ENCODE data around the gene TECPR2.

TECPR2 gene

DNA sequence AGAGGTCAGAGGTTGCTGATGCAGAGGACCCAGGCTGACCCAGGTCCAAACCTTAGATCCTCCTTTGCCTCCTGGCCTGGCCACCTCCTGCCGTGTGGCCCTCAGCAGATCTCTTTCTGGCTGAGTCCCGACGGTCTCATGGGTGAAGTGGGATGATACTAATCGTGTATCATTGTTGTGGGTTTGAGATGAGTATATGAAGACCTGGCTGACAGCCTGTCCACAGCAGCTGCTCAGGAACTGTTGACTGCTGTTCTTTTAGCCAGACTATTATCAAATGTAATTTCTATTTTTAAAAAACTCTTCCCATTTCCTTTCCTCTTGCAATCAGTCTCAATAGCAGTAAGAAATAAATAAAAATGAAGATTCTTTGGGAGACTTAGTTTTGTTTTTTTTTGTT is 101.3 kb downstream of the TECPR2 start:
- DNase-seq (ENCODE audit: low read depth in 2 of 3, low spot score in 2 of 3), result no peak

DNA sequence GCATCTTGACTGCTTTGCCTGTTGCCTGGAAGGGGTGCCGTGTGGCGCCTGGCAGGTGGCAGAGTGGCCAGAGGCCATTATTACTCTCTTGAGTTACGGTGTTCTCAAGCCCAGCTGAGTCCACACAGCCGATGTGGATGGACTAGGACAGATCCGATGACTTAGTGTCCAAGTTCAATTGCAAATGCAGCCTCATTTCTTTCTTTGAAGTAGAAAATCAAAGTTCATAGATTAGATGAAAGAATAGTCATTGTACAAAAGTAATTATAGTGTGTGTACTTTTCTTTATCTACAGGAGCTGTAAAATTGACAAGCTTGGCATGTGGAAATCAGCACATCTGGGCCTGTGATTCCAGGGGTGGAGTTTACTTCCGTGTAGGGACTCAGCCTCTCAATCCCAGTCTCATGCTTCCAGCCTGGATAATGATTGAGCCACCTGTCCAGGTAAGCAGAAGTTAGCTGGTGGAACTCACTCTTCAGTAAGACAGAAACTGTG is 102.2 kb downstream of the TECPR2 start:
- no peak for DNase-seq (ENCODE audit: low read depth in 2 of 3, low spot score in 2 of 3)

DNA sequence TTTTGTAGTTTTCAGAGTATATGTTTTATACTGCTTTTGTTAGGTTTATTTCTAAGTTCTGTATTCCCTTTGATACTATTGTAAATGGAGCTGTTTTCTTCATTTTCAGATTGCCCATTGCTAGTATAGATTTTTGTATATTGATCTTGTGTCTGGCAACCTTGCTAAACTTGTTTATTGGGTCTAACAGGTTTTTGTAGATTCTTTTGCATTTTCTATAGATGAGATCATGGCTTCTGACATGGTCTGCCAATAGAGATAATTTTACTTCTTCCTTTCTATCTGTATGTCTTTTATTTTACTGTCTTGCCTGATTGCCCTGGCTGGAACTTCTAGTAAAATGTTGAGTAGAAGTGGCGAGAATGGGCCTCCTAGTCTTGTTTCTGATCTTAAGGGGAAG is 106.5 kb downstream of the TECPR2 start:
- no peak for DNase-seq (ENCODE audit: low read depth in 2 of 3, low spot score in 2 of 3)

DNA sequence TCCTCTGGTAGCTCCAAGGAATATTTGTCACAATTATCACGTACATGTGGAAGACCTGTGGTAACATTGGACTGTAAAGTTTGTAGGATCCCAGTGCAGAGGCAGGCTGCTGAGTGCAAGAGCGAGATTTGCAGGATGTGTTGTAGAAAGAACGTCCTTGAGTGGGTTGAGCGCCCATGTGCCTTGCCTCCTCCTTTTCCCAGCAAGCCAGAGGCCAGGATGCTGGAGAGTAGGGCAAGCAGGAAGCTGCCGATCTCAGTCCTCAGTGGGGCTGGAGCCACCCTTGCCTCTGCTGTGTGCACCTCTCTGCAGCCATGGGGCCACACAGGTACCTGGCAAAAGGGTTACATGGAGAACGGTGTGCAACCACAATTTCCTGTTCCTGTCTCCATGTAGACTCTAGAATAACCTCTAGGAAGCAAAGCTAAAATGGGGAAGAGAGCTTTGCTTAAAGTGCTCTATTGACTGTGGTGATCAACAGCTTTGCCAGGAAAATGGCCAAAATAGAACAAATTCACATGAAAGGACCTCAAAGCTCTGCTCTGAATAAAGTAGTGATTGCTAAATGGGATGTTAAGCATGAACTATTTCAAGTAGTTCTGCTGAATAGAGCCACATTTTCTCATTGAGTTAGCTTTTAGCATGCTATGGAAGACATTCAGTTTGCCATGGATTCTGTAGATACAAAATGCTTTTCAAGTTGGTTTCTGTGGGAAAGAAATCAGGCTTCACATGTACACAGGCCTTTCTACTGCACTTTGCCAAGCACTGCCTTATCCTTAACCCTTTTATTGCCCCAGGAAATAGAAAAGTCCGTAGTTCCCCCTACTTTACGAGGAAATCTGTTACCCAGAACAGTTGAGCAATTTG is 109.4 kb downstream of the TECPR2 start:
- DNase-seq (ENCODE audit: low read depth in 2 of 3, low spot score in 2 of 3), result no peak

DNA sequence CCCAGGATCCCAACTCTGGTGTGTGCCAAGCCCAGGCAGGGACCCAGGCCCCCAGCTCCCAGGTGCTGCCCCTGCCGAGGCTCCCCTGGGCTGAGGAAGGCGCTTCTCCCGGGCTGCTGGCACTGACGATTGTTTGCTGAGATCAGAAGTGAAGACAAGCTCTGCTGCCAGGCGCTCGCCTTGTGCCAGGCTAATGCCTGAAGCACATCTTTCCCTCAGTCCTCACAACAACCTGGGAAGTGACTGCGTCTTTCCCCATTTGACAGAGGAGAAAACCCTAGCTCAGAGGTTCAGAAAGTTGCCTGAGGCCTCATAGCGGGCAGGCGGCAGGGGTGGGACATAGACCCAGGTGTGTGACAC is 110.0 kb downstream of the TECPR2 start:
- DNase-seq (ENCODE audit: low read depth in 2 of 3, low spot score in 2 of 3), result no peak

DNA sequence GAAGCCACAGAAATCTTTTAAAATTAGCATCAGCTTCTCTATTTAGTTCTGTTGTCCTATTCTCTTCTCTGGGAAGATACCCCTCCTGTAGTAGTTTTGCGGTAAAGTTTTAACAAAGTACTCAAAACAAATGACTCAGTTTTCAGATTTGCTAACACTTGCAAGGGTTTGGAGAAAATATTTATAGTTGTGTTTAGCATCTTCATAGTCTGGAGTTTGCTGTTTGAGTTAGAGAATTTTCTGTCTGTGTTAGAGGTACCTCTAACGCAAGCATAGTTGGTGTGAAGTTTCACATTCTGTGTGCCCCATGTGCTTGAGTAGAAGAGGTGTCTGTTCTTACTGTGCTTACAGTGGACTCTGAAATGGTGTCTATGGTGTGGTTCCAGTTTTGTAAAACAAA is 110.8 kb downstream of the TECPR2 start:
- no peak for DNase-seq (ENCODE audit: low read depth in 2 of 3, low spot score in 2 of 3)

DNA sequence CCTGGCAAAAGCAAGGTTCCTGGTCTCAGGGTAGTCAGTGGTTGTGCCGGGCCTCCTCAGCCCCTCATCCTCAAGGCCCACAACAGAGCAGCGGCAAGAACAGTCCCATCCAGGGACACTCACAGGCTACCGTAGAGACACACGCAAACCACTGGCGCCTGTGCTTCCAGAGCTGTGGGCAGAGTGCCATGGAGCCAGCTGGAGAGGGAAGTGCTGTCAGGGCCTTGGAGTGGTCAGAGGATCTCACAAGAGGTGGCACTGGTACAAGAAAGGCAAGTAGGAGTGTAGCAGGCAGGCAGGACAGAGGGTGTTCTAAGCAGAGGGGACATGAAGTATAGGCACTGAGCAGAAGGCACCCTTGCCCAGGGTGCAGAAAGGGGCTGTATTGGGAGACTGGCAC is 112.2 kb downstream of the TECPR2 start:
- DNase-seq (ENCODE audit: low read depth in 2 of 3, low spot score in 2 of 3), result no peak

DNA sequence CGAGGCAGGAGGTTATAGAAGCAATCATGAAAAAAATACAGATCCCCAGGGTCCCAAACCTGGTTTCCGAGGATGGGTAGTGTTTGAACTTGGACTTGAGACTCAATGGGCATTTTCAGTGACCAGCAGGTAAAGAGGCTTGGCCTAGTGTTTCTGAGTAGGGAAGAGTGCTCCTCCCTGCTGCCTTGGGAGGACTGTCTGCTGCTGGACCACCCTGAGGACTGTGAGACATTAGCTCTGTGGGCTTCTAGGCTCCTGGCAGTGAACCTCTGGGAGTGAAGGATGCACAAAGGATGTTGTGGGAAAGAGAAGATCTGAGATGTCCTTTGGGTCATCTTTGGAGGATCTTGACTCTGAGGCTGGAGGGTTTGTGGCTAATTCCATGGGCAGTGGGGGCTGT is 116.4 kb downstream of the TECPR2 start:
- no peak for DNase-seq (ENCODE audit: low read depth in 2 of 3, low spot score in 2 of 3)

DNA sequence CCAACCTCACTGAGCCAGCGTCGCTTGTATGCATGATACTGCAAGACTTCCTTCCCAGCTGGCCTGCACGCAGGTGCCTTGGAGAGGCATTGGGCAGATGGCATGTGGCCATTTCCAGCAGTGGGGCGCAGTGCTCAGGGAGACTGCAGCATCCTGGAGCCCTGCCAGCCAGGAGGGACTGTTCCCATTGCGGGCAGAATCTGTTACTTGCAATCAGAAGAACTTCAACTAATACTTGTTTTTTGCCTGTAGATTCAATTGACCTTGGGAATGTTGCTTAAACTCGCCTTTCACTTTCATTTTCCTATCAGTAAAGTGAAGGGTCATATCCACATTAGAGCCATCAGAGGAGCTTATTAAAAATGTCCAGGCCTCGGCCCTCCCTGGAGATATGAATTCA is 117.0 kb downstream of the TECPR2 start:
- no peak for DNase-seq (ENCODE audit: low read depth in 2 of 3, low spot score in 2 of 3)

DNA sequence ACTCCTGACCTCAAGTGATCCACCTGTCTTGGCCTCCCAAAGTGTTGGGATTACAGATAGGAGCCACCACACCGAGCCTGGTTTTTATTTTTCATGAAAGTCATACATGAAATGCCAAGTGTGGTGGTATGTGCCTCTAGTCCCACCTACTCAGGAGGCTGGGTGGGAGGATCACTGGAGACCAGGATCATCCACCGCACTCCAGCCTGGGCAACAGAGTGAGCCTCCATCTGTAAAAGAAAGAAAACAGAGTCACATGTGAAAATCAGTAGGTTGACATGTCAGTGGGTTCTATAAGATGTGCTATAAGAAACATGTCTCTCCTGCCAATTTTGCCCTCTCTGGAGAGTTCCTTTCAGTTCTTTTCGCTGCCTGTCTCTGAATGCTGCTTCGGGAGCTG is 118.6 kb downstream of the TECPR2 start:
- no peak for DNase-seq (ENCODE audit: low read depth in 2 of 3, low spot score in 2 of 3)

DNA sequence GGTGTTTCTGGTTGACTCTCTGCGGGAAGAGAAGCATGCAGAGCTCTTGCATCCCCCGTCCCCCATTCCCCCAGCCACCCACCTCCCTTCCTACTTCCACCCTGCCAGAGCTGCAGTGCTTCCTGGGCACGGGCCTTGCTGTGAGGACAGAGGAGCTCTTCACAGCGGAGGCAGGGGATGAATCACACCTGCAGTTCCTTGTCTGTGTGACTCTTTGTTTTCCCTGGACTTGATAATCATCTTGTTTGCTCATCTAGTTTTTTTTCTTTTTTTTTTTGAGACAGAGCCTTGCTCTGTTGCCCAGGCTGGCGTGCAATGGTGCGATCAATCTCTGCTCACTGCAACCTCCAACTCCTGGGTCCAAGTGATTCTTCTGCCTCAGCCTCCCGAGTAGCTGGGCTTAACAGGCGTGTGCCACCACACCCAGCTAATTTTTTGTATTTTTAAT is 119.1 kb downstream of the TECPR2 start:
- no peak for DNase-seq (ENCODE audit: low read depth in 2 of 3, low spot score in 2 of 3)

DNA sequence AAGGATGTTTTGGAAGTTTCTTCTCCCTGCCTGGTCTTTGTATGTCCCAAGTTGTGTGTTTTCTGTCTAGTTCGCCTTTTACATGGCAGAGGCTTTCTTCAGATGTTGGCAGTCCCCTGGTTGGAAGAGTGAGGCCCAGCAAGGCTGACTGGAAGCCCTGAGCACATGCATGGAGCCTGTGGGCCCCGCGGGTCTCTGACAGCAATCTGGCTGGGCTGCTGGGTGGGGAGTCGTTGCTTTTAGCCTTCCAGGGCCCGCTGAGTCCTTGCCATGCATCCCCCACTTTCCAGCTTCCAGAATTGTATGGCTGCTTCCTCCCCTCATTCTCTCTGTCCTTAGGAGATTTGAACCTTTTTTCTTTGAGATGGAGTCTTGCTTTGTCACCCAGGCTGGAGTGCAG is 121.6 kb downstream of the TECPR2 start:
- no peak for DNase-seq (ENCODE audit: low read depth in 2 of 3, low spot score in 2 of 3)

DNA sequence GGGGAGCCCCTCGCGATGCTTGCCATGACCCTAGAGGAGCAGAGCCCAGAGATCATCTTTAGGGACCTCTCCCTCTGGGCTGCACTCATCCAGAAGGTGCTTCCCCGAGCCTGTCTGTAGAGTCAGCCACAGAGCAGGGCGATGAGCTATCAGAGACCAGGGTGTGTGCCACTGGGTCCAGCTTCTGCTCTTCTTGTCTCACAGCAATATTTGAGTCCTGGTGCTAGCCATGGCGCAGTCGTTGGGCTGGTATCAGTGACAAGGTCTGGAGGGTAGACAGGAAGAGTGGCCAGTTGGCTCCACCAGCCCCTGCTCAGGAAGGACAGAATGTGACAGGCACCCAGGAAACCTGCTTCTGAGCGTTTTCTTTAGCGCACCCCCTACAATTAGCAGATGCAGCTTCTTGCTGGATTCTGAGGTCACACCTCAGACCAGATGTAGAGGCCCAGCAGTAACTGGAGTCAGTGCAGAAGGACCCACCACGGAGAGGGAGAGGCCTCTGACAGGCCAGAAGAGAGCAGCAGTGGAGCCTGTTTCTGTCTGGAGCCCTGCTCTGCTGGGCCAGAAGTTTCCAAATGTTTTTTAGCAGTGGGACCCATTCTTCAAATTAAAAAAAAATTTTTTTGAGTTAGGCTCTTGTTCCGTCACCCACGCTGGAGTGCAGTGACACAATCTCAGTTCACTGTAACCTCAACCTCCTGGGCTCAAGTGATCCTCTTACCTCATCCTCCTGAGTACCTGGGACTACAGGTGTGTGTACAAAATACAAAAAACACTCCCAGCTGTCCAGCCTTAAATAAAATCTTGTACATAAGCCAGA is 123.2 kb downstream of the TECPR2 start:
- no peak for DNase-seq (ENCODE audit: low read depth in 2 of 3, low spot score in 2 of 3)

DNA sequence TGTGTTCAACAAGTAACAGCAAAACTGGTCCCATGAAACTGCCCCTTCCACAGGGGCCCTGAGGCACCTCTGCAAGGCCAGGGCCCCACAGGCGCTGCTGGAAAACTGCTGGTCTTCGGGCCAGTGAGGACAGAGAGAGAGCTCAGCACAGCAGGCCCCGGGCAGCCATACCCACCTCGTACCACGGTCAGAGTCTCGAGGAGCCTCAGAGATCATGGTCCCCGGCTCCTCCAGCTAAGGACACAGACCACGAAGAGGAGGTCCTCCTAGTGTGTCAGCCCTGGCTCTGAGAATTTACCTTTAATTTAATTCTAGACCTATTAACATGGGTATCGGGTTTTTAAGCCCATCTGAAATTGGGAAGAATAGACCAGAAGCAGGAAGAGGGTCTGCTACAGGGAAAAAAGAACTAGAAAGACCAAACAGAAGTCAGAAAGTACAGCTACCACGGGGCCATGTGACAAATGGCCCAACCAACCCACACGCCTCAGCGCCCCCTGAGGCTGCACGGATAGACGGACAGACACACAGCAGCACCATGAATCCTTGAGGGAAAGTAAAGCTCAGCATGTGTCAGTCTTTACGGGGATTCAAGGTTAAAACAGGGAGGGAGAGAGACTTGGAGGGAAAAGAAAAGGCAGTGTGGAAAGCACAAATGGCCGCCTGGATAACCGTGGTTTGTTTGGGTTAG is 123.9 kb downstream of the TECPR2 start:
- DNase-seq (ENCODE audit: low read depth in 2 of 3, low spot score in 2 of 3), result no peak

DNA sequence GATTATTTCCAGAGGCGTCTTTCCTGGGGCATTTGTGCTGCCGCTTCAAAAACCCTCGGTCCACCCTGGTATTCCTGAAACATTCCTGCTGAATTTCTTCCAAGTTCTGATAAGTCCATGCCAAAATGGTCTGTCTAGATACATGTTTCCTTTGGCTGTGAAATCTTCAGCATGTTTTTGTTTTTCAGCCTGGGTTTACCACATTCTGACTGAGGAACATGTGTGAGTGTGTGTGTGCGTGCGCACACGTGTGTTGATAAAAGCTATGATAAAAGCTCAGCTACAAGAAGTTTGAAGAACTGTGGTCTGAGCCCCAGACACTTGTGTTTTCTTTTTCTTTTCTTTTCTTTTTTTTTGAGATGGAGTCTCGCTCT is 124.5 kb downstream of the TECPR2 start:
- no peak for DNase-seq (ENCODE audit: low read depth in 2 of 3, low spot score in 2 of 3)

DNA sequence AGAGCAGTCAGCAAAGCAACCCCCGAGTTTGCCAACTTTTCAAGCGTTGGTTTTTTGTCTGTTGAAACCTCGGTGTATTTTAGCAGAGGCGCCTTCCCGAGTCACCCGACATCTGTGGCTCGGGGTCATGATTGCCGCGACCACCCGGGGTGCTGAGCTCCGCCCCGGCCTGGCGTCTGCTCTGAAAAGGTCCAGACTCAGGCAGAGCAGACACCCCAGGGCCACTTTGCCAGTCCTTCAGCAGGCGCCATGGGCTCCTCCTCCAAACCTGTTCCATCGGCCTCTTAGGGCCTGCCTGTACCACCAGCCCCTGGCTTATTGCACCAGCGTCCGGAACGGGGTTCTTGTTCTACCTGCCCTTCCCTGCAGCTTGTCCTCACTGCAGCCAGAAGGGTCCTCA is 127.7 kb downstream of the TECPR2 start:
- no peak for DNase-seq (ENCODE audit: low read depth in 2 of 3, low spot score in 2 of 3)

DNA sequence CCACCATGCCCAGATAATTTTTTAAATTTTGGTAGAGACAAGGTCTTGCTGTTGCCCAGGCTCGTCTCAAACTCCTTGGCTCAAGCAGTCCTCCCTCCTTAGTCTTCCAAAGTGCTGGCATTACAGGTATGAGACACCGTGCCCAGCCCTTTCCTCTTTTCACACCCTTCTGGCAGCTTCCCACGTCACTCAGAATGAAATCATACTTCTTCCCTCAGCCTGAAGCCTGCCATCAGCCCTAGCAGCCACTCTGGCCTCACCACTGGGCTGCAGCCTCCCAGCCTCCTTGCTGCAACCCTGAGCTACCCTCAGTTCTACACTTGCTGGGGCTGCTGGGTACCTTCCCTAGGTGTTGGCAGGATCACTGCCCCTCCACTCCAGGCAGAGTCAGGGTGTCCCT is 128.6 kb downstream of the TECPR2 start:
- DNase-seq (ENCODE audit: low read depth in 2 of 3, low spot score in 2 of 3), result no peak

DNA sequence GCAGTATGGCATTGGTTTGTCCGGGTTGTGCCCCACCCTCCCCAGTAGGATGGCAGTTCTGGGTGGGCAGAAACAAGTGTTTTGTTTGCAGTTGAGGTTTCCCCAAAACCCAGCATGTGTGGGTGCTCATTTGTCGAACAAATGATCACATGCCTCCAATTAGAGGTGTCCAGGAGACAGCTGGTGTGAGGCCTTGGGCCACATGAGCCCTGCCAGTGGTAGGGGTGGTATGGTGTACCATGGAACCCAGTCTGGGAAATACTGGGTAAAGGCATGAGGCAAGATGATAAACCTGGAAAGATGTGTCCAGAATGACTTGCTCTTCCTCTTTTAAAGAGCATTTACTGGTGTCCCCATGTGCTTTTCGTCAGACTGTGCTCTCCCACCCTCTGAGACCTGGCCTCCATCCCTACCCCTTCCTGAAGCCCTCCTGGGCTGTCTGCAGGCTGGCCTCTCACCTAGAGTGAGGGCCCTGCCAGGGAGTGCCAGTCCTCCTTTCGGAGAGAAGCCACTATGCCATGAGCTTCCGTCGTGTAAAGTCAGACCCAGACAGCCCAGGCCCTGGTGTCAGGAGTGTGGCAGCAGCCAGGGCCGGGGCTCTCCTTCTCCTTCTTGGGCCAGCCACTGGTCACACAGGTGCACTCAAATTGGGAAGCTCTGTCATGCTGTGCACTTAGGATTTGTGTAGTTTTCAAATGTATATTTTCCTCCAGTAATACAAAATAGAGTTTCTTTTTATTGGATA is 129.2 kb downstream of the TECPR2 start:
- DNase-seq (ENCODE audit: low read depth in 2 of 3, low spot score in 2 of 3), result no peak

DNA sequence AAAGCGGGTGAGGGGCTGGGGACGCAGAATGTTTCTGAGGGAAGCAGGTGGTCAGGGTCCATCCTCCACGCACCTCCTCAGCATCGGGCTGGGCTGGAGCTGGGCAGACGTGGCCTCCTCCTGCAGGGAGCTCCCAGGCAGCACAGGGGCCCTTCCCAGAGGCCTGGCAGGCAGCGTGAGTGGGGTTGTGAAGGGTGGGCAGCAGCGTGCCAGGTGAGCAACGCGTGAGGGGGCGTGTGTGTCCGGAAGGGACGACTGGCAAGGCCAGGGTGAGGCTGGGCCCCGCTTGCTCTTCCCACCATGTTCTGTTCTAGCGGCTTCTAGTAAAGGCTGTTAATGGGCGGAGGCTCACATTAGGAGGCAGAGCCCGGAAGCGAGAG is 129.8 kb downstream of the TECPR2 start:
- no peak for DNase-seq (ENCODE audit: low read depth in 2 of 3, low spot score in 2 of 3)

DNA sequence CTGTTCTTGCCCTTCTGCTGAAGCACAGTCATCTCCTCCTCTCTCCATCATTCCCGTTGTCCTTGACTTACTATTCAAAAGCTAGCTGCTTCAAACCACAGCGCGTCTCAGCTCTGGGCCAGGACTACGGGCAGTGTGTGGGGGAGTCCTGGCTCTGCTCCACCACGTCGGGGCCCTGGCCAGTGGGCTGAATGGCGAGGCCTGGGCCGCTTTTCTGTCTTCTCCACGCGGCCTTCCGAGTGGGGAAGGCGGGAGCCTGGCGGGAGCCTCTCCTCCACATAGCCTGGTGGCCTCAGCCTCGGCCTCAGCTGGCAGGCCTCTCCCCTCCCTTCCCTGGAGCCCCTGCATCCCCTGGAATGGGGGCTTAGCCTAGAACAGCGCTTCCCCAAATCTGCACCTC is 130.4 kb downstream of the TECPR2 start:
- DNase-seq (ENCODE audit: low read depth in 2 of 3, low spot score in 2 of 3), result no peak

DNA sequence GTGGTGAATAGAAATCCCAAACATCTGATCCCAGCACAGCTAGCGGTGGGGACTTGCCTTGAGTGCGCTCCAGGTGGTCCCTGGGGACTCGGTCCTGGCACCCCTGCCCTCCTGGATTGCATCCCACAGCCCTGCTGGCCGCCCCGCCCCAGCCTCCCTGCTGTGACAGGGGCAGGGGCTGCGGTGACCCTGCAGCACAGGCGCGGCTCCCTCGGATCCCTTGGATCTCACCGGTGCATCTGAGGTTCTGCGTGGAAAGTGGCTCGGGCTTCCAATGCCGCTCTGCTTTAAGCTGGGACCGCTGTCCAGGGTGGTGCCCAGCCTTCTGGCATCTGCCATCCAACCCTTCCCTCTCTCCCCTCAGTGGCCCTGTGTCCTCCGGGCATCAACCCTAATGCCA is 130.8 kb downstream of the TECPR2 start:
- no peak for DNase-seq (ENCODE audit: low read depth in 2 of 3, low spot score in 2 of 3)

All from activated CD8-positive, alpha-beta memory T cell treated with anti-CD3 and anti-CD28 coated beads for 48 hours (primary cell).